BJ (cell line): Measurements from ENCODE around the gene ADPRH. TPM values are rescaled to one million over a fixed set of nuclear protein-coding genes. Genes with fewer than 3 reads are reported as not detected.

Experiments
- CTCF ChIA-PET: fragments of 350-600 bp; formaldehyde crosslinking; extraction: SDS; loops from one replicate; lab custom pipeline; 2021; ENCODE audit warnings: antibody characterized with exemption, inconsistent platforms; lab: Yijun Ruan, JAX
- POLR2A ChIA-PET: fragments of 300-600 bp; sonication (Branson Sonifier 250); formaldehyde crosslinking; extraction: SDS; loops from one replicate; lab custom pipeline; 2021; ENCODE audit warnings: antibody characterized with exemption; lab: Charles Lee
- DNase-seq: peaks from one replicate; pipeline ENCODE4 v3.0.0-alpha.2; 2011; ENCODE audit warnings: low read depth
- H3K27me3 ChIP-seq: 2 replicates; pipeline ENCODE4 v1.6.0; 2011; ENCODE audit warnings: low read length; ENCODE audit not compliant: control insufficient read depth, insufficient read depth
- H3K36me3 ChIP-seq: 2 replicates; pipeline ENCODE4 v1.5.1; 2011; ENCODE audit warnings: low read length; ENCODE audit not compliant: control insufficient read depth, insufficient read depth
- H3K4me3 ChIP-seq: 2 replicates; pipeline ENCODE4 v1.5.1; 2011; ENCODE audit warnings: low read depth, mild to moderate bottlenecking, control low read depth, low read length
- polyA minus RNA-seq: library from RNA; depleted of rRNA, polyadenylated mRNA; stranded (reverse); fragments of >200 nt; gene quantifications from 2 replicates; pipeline ENCODE4 v1.2.3, GENCODE V29; 2011; rRNA and poly(A)+ RNA removed
- polyA plus RNA-seq: library from polyadenylated mRNA; depleted of rRNA; stranded (reverse); fragments of >200 nt; gene quantifications from 2 replicates; pipeline ENCODE4 v1.2.3, GENCODE V29; 2011; rRNA removed
- TF ChIP-seq, protein P1 (sequence below): IDR thresholded peaks from 2 replicates; pipeline ENCODE4 v1.5.1; 2011; ENCODE audit warnings: low read depth, mild to moderate bottlenecking, control low read depth, inconsistent platforms, low read length, moderate library complexity; ENCODE audit not compliant: insufficient read depth

Gene ADPRH
- polyA plus RNA-seq = 1.6 and 2.1 TPM in 2 replicates
- 1.2 and 1.7 TPM in 2 replicates for polyA minus RNA-seq

DNA sequence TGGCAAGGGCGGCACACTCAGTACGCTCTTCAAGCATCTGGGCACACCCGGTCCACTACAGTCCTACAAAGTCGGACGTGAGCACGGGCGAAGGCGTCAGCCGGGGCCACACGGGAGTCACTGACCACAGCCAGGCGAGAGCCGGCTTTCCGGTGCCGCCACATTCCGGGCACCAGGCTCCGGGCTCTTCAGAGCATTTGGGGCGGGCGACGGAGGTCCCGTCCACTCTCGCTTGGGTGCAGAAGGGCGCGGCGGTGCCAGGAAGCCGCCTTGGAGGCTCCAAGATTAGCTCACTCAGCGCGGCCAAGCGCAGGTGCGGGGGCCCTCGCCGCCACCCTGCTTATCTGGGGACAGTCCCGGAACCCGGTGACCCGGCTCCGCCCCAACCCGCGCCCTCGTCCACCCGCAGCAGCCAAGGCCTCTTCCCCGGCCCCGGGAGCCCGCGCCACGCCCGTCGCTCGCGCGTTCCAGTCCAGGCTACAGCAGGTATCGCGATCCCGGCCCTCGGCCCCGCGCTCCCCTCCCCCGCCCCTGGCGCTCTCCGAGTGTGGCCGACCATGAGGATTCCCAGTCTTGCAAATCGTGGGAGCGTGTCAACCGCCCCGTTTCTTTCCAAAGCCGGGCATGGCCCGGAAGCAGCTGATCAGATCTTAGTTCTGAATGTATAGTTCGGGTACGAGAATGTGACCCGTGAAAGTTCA is at the start of gene ADPRH:
ADPRH (plus strand) TSS at position 127 of the 701 bp plus-strand sequence. CDS start 2,678 bp downstream, outside the sequence.
- Histone ChIP-seq H3K27me3 (no peaks in the 10 kb centered on the region), H3K36me3 (no peaks in the 10 kb centered on the region), H3K4me3 (peak within 1 kb of the TSS; percentile 57)
- POLR2A ChIA-PET = no interaction called here
- DNase-seq = no peak
- TF ChIP-seq, protein P1, sequence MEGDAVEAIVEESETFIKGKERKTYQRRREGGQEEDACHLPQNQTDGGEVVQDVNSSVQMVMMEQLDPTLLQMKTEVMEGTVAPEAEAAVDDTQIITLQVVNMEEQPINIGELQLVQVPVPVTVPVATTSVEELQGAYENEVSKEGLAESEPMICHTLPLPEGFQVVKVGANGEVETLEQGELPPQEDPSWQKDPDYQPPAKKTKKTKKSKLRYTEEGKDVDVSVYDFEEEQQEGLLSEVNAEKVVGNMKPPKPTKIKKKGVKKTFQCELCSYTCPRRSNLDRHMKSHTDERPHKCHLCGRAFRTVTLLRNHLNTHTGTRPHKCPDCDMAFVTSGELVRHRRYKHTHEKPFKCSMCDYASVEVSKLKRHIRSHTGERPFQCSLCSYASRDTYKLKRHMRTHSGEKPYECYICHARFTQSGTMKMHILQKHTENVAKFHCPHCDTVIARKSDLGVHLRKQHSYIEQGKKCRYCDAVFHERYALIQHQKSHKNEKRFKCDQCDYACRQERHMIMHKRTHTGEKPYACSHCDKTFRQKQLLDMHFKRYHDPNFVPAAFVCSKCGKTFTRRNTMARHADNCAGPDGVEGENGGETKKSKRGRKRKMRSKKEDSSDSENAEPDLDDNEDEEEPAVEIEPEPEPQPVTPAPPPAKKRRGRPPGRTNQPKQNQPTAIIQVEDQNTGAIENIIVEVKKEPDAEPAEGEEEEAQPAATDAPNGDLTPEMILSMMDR = no peak
- CTCF ChIA-PET = interaction anchor here (0.7 to 1.2 kb wide), 2 partner anchors 9 to 101 kb away, joined by 3 to 6 read pairs; no protein-coding TSS in a partner anchor

DNA sequence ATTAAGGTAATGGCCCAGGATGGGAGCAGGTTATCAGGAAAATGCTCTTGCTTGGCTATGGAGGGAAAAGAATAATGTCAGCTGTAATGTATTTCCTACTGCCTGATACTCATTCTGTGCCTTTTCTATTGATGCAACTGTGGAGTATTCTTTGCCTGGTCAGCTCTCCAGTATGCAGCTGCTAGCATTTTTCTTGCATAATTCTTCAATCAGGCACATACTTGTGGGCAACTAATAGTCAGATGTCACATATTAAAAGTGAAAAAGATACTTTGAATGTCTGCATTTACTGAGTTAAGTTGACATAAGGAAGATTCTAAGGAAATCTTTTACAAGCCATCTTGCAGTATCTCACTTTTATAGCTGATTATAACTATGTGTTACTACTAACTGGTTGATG is 49.4 kb upstream of the ADPRH start:
- DNase-seq = peak; percentile 83
- Histone ChIP-seq H3K27me3 (no peaks in the 10 kb centered on the region), H3K36me3 (no peaks in the 10 kb centered on the region), H3K4me3 (no peak overlapping the region)
- ChIA-PET CTCF (interaction anchor here (0.7 to 2.0 kb wide), 3 partner anchors 97 to 150 kb away, joined by 3 to 9 read pairs (median 3); no protein-coding TSS in a partner anchor), POLR2A (no interaction called here)
- TF ChIP-seq, protein P1 = no peak

DNA sequence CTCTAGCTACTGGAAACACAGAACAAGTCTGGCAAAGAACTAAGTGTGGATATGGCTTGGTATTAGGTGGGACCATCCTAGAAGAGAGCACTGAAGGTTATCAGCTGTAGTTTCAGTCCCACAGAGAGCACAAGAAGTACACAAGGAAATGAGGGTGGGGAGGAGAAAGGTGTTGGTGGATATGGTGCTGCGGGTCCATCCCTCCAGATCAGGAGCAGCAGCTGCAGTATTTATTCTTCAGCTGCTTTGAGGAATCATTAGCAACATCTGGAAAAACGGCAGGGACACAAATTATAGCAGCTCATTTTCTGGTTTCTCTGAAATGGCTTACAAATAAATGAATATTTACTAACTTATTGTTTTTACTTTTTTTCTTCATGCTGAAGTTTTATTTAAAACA is 48.8 kb upstream of the ADPRH start:
- ChIA-PET POLR2A (no interaction called here), CTCF (interaction anchor here (0.7 to 2.0 kb wide), 4 partner anchors 96 to 165 kb away, joined by 3 to 9 read pairs (median 3); no protein-coding TSS in a partner anchor)
- Histone ChIP-seq H3K36me3 (no peaks in the 10 kb centered on the region), H3K27me3 (no peaks in the 10 kb centered on the region), H3K4me3 (no peak overlapping the region)
- no peak for DNase-seq
- TF ChIP-seq, protein P1 = no peak

DNA sequence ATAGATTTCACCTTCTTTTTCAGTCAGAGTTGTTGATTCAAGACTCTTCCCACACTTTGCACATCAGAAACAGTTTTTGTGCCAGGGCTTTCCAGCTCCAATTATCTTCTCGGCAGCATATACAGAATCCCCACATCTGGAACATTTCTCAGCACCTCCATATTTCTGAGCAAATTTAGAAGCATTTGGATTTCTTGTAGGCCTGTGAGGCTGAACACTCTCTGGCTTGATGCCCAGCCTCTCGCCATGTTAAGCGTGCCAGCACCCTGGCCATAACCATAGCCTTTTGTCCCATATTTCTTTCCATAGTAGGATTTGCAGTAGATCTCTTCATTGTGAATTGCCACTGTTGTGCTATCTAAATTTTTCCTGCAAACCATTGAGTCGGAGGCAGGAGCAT is 48.1 kb upstream of the ADPRH start:
- no peaks in the 10 kb centered on the region for H3K36me3 ChIP-seq
- POLR2A ChIA-PET = no interaction called here
- no peak overlapping the region for H3K4me3 ChIP-seq
- TF ChIP-seq, protein P1 = no peak
- DNase-seq = no peak
- CTCF ChIA-PET = interaction anchor here (0.7 kb wide), 1 partner anchor 165 kb away, joined by 3 read pairs; no protein-coding TSS in a partner anchor
- no peaks in the 10 kb centered on the region for H3K27me3 ChIP-seq

DNA sequence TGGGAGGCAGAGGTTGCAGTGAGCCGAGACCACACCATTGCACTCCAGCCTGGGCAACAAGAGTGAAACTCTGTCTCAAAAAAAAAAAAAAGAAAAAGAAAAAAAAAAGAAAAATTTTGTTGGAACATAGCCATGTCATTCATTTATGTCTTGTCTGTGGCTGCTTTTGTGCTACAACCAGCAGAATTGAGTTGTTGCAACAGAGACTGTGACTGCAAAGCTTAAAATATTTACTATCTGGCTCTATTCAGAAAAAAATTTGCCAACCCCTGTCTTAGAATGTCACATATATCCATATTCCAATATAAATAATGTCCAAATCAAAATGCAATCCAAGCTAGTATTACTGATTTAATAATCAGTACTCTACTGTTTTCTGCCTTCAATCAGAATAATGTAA is 45.0 kb upstream of the ADPRH start:
- Histone ChIP-seq H3K27me3 (no peaks in the 10 kb centered on the region), H3K4me3 (no peak overlapping the region), H3K36me3 (no peaks in the 10 kb centered on the region)
- ChIA-PET CTCF (no interaction called here), POLR2A (interaction anchor here (0.7 kb wide), 1 partner anchor 1840 kb away, joined by 7 read pairs; no protein-coding TSS in a partner anchor)
- DNase-seq = no peak
- TF ChIP-seq, protein P1 = no peak
